ENCODE measurements around the gene GALNT16.

DNA sequence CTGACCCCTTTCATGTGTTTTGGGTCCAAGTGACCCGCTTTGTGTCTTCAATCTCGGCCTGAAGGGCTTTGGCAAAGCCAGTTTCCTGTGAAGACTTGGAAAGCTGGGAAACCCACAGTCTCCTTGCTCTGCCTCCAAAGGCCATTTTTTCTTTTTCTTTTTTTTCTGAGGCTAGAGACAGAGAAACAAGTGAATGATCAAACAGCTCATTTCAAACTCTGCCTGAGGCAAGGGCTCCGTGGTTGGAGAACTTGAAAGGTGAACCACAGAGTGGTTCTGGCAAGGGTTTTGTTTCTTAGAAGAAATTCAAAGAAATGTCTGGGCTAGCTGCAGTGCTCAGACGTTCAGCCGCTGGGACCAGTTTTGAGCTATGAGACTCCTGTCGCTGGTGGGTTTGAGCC is 75.4 kb downstream of the GALNT16 start:
- TF ChIP-seq EZH2 (IDR thresholded peaks at IDR 0.05; ENCODE audit: borderline replicate concordance, low read depth, low read length, severe bottlenecking) (no peak), JUN (IDR thresholded peaks at IDR 0.05; ENCODE audit: borderline replicate concordance, insufficient read depth, insufficient read length, low read depth) (no peak), POLR2AphosphoS5 (IDR thresholded peaks at IDR 0.05; ENCODE audit: insufficient read depth, low read depth, low read length) (no peak), POLR2A (IDR thresholded peaks at IDR 0.05; ENCODE audit: low read depth, low read length) (no peak), FOS (IDR thresholded peaks at IDR 0.05; ENCODE audit: borderline replicate concordance, insufficient read depth, low read length) (no peak), MYC (IDR thresholded peaks at IDR 0.05; ENCODE audit: low read depth, low read length) (no peak), GATA2 (IDR thresholded peaks at IDR 0.05; ENCODE audit: insufficient read depth, insufficient read length, low read depth, low read length) (no peak)
- TF ChIP-seq, protein P1, sequence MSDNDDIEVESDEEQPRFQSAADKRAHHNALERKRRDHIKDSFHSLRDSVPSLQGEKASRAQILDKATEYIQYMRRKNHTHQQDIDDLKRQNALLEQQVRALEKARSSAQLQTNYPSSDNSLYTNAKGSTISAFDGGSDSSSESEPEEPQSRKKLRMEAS (IDR thresholded peaks at IDR 0.05; ENCODE audit: insufficient read depth, insufficient read length) = no peak
- TF ChIP-seq, protein P2, sequence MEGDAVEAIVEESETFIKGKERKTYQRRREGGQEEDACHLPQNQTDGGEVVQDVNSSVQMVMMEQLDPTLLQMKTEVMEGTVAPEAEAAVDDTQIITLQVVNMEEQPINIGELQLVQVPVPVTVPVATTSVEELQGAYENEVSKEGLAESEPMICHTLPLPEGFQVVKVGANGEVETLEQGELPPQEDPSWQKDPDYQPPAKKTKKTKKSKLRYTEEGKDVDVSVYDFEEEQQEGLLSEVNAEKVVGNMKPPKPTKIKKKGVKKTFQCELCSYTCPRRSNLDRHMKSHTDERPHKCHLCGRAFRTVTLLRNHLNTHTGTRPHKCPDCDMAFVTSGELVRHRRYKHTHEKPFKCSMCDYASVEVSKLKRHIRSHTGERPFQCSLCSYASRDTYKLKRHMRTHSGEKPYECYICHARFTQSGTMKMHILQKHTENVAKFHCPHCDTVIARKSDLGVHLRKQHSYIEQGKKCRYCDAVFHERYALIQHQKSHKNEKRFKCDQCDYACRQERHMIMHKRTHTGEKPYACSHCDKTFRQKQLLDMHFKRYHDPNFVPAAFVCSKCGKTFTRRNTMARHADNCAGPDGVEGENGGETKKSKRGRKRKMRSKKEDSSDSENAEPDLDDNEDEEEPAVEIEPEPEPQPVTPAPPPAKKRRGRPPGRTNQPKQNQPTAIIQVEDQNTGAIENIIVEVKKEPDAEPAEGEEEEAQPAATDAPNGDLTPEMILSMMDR (IDR thresholded peaks at IDR 0.05; ENCODE audit: extremely low read depth in 1 of 2, insufficient read depth in 1 of 2, low read depth in 1 of 2, low read length in 2 of 2) = no peak

All from endothelial cell of umbilical vein (primary cell).